Stimulated activated CD4-positive, alpha-beta T cell treated with anti-CD3 and anti-CD28 coated beads, Interleukin-12 subunit alpha, Interleukin-12 subunit beta, amount 100 ng/mL, for 48 hours (primary cell): ENCODE results near the gene MAD2L1.

ENCODE experiments used
- DNase-seq, 3 donors: peaks; one replicate each; pipeline ENCODE4 v3.0.0-alpha.2; 2020; ENCODE audit warnings: low read depth in 2 of 3, low spot score in 1 of 3

The MAD2L1 gene

DNA sequence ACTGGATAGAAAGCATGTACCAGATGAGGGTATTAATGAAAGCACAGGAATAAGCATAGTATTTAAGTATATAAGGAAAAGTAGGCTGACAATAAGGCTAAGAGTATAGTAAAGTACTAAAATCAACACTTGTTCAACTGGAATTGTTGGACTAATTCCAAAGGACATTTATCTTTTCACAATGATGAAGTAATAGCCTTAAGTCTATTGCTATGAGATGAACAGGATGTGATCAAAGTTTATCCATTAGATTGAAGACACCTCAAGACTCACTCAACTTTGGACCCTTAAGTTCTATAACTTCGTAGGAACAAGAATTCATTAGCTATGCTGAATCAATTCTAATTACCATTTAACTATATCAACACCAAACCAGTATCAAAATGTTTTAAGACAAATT lies 7.6 kb downstream of the MAD2L1 start:
- no peak for DNase-seq

DNA sequence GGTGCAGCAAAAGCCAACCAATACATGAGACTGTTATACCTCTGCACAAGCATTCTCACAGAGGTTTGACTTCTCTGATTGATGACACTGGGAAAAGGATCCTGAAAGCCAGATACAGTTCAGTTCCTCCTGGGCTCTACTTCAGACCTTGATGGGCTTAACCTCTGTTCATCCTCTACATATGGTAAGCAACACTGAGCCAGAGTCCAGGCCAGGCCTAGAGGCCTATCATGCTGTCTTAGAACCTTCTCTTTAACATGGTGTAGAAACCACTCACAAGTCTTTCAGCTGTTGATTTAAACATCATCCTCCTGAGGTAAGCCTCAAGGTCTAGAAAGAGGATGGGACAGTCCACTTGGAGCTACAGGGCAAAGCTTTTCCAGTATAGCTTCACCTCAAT lies 9.2 kb downstream of the MAD2L1 start:
- DNase-seq = no peak

DNA sequence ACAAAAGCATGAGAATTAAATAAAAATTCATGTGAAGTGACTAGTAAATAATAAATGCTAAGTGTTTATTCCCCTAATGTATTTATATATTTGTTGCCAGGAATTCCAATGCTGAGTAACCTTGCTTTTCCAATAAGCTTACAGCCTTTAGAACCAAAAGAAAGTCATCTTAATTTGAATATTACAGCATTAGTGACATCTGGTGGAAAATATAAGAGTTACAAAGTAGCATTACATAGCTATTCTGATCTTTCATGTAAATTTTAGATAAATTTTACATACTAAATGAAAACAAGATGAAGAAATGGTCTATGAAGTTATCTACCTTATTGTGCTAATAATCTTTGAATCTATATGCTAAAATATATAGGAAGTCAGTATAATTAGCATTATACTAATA lies 10.4 kb downstream of the MAD2L1 start:
- DNase-seq = no peak

DNA sequence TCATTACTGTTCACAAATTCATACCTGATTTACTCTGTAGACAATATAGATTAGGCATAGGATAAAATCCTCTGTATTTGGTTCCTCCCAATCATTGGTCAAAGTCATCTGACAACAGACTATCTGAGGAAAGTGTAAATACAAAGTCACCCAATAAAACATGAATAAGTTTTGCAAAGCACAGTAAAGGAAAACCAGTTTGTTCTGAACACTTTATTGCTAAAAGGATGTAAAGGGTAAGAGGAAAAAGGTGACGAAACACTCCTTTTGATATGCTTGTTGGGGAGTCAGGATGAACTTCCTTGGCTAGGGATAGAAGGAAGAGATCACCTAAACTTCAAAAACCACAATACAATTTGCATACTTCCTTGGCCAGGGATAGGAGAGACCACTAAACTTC lies 10.9 kb downstream of the MAD2L1 start:
- no peak for DNase-seq

DNA sequence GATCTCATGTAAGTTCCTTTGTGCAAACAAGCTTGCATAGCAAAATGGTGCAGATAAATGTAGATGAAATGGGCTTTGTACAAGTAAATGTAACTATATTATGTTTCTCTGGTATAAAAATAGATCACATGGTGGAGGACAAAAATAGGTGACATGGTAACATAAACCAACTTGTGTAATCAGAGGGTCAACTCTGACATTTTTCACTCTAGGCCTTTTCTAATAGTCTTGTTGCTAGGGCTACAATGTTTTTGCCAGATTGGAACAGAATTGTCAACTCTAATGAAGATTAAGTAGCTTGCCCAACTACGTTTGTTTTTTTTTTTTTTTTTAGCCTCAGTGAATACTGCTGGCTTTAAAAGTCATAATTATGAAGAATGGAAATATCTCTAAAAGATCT lies 11.5 kb downstream of the MAD2L1 start:
- DNase-seq = no peak

DNA sequence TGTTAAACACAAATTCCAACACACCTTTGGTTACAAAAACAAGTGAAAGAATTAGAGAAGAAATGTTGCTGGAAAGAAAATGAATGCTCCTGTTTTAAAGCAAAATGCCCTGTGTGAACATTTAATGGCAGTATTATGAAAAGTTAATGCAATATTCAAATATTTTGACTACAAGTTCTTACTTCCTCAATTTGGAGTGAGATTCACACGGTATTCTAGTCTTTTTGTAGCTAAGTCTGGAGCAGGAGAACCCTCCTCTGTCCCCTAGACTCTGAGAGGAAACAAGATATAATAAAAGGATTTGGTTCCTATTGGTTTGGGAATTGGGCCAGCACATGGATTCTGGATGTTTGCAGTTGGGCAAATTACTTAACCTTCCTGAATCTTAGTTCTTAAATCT lies 12.7 kb downstream of the MAD2L1 start:
- no peak for DNase-seq

DNA sequence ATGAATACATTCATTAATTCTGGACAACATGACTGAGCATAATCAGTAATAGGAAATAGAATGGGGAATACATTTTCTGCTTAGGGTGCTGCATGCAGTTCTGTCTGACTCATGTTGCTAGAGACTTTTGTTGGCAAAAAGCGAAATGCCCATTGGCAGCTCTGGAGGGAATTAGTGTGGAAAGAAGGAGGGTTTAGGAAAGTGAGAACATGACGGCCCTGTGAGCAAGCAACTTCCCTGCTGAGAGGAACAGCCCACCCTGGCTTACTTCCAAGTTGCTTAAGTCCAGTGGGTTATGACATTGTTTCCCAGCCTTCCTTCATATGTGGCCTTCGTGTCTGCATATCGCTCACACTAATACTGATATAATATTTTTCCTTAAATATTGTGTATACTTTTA lies 13.8 kb downstream of the MAD2L1 start:
- no peak for DNase-seq

DNA sequence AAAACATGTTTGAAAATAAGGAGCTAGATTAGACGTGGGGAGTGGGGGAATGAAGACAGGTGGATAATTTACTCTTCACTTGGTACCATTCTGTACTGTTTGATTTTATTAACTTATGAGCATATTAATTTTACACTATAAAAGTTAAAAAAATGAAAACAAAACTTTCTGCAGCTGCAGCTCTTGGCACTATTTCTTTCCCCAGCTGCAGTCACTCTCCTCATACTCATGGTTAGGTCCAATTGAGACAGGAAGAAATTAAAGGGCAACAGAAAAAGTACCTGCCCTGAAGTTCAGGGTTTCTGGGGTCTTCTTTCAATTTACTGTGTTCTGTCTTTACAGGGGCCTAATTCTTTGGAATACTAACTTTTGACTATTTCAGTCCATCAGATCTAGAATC lies 15.4 kb downstream of the MAD2L1 start:
- DNase-seq = no peak

DNA sequence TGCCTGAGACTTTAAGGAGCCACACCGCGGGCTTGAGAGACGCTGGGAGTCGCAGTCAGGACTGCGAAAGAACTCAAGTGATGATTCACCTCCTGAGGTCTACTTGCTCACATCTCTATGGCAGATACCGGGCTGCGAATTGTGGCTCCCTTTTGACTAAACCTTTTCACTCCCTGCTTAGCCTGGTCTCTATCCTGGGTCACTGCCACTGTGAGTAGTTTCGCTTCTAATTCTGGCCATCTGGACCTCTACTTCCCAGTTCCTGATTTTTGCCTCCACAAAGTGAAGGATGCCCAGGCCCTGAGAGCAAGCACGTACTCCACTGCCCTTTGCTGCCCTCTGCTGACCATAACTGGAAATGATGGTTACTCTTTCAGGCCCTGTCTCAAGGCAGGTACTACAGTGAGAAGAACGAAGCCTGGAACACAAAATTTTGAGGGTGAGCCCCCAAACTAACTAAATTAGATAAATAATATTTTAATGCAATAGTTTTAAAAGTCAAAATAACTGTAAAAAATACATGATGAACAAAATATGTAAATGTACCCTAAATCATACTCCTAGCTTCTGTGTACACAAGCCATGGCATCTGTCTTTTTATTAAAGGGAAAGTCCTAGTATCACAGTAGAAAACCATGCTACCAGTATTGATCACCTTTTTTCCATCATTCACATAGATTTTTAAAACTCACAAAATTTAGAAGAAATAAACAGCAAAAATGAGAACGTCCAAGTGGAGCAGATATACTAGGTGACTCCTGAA lies 16.7 kb downstream of the MAD2L1 start:
- DNase-seq = peak; percentile 28 to 84 (median 55)

DNA sequence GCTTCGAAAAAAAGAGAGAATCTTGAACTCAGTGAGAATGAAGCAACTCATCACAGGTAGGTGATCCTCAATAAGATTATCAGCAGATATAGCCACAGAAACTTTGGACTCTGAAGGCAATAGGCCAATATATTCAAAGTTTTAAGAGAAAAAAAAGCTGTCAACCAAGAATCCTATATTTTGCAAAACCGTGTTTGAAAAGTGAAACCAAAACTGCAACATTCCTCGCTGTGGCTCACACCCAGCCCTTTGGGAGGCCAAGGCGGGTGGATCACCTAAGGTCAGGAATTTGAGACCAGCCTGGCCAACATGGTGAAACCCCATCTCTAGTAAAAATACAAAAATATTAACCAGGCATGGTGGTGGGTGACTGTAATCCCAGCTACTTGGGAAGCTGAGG lies 22.8 kb downstream of the MAD2L1 start:
- DNase-seq = no peak

DNA sequence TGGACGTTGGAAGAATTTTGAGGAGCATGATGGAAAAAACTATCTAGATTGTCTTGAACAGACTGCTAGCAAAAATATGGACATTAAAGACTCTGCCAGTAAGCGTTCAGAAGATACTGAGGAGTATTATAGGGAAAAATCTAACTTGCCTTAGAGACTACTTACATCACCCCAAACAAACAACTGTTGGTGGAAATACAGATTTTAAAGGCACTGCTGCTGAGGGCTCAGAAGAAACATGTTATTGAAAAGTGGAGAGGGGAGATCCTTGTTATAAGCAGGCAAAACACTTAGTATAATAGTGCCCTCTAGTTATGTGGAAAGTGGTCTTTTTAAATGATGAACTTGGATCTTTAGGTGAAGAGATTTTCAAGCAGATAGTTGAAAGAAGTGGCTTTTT lies 29.2 kb downstream of the MAD2L1 start:
- DNase-seq = no peak

DNA sequence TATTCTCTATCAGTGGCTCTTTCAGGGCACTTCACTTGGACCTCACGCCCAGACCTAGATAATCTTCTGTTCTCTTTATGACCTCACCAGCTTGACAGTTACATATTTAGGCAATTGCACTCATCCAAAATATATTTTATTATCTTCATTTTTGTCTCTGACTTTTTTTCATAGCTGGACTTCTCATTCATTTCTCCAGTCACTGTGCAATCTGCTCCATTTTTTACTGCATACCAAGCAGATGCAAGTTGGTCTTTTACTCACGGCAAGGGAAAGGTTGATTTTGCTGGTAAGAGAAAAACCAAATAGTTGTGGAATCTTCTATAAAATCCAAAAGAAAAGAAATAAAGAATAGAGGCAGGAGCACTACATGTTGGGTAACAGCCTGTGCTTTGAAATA lies 31.7 kb downstream of the MAD2L1 start:
- DNase-seq = no peak

DNA sequence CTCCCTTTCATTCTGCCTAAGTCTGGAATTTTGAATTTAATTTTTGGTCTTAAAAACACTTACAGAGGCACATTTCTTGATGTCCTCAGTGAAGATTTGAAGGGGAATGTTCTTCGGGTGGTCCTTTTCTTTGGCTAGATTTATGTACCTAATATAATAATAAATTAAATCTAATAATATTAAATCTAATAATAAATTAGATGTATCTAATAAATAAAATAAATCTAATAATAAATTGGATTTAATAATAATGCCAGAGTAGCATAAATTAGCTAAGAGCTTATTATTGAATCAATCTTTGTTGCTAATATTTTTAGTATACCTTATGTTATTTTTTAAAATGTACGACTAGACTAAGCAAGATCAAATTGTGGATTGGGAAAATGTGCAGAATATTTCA lies 39.8 kb downstream of the MAD2L1 start:
- no peak for DNase-seq

DNA sequence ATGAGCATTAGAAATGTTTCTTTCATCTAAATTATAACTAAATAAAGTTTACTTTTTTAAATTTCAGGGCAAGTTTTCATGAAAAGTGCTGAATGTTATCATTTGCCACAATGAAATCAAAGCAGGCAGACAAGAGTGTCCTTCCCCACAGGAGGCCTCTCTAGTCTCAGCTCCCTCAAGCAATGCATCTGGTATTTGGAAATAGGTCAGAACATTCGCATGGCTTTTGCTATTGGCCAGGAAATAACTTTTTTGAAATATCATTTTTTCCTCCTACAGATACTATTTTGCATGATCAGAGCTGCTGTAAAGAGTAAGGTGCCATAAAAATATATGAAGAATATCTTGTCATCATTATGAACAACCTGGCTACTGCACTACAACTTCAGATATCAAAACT lies 41.1 kb downstream of the MAD2L1 start:
- DNase-seq = no peak

DNA sequence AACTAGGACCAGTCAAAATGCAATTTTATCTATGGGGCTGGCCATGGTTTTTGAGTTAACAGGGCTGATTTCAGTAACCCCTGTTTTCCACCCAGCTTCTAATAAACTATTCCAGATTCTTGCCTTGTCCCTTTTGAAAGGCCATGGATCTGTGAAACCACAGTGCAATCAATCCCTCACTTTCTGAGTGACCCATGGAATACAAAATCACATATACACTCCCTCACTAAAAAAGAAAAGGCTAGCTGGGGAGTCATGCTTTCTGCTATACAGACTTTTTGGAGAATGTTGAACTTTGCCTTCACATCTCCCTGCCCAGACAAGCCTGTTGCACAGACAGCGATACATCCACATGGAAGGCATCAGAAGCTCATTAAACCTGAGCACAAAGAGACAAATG lies 47.9 kb downstream of the MAD2L1 start:
- DNase-seq = no peak

DNA sequence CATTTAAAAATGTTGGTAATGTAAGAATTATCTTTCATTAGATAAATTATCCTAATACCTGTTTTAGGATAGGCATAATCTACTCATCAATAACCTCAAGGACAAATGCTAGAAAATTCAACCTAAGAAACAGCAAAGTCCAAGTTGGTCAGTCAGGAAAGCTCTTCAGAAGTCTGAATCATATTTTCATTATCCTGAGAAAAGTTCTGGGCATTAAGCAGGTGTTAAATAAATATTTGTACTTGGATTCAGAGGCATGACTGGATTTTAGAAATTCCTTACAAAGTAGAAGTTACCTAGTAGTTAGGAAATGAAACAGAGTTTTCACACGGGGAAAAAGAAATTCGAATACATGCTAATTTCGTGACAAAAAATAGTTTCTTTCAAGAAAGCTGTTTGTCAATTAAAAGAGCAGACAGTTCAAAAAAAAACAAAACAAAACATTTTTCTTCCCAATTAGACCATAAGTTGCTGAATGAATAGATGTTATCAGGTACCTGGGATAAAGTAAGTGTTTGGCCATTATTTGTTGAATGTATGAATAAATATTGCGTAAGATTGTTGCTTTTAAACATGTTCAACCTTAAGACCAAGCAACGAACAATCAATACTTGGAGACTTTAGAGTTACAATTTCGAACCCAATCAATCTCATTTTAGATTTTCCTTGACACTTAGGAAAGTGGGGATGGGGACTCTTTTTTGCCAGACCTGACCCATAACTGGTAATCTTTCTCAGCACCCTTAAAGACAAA lies 48.5 kb downstream of the MAD2L1 start:
- DNase-seq = no peak

DNA sequence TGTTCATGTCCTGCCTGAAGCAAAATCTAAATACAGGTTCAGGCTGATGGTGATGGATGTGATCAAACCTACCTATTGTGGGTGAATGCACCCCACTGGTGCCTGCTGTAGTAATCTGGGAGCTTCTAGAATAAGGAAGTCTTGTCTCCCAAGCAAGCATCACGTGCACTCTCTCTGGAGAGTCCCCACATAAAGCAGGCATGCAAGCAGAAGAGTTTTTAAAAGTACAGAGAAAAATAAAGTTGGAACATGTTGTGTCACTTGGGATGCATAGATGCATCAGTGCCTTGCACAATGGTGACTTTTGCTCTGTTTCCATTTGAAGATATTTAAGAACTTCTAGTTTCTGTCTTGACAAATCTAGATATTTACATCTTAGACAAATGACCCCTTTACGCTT lies 54.9 kb downstream of the MAD2L1 start:
- DNase-seq = no peak

DNA sequence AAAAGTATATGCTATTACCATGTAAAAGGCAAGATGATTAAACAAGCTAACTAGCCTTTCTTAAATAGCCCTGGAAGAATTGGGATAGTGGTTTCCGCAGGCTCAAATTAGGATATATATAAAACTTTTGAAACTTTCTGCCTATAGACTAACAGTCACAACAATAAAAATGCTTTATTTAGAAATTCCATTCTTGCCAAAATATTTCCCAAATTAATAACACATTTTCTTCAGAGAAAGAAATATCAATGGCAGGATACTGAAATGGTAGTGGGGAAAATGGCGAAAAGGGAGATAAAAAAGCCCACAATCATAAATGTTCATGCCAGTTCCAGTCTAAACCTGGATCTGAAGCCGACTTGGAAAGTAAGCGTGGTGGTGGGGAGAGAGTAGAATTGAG lies 56.0 kb downstream of the MAD2L1 start:
- DNase-seq = no peak

DNA sequence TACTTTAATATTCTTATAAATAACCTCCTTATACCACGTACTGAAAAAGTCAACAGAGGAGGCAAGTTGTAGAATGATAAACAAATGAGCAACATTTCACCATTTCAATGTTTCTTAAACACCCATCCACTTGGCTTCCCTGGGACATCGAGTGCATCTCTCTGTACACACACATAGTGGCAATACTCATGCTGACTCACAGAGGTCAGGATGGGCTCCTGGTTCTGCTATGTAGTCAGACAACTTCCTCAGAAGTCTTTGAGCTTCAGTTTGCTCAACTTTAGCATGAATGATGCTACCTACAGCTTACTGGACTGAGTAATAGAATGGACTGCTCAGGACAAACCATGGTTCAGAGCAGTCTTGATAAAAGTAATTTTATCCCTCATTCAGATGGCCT lies 56.9 kb downstream of the MAD2L1 start:
- no peak for DNase-seq

DNA sequence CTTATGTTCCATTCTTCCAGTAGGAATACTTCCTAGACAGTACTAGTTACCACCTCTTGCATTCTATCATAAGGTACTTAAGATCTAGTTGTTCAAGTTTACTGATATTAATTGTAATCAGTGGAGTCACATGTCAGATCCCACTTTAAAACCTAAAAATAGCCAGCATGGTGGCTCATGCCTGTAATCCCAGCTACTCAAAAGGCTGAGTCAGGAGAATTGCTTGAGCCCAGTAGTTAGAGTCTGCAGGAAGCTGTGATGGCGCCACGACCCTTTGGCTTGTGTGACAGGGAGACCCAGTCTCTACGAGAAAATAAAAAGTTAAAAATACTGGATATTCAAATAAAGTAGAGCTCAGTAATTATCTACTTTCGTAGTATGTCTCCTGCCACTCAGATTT lies 57.7 kb downstream of the MAD2L1 start:
- no peak for DNase-seq

DNA sequence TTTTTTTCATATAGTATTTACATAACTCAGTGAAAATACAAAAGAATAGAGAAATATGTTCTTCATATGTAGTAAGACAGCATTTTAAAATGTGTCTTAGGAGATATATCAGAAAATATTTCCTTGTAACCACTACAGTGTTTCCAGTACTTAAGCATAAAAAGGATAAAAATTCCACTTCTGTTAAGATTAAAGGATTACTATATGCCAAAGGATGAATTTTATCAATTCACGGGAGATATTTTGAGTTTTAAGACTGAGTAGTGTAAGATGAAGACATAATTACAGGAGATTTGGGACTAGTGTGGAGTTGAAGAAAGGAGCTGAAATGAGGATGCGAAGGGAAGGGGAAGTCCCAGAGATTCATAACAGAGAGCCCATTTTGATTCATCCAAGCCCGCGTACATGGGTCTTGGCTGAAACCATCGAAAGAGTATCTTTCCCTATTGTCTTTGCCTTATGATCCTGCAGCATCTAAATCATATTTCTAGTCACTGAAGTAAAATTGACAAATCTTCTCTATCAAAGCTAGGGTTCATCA lies 58.7 kb downstream of the MAD2L1 start:
- DNase-seq = no peak

DNA sequence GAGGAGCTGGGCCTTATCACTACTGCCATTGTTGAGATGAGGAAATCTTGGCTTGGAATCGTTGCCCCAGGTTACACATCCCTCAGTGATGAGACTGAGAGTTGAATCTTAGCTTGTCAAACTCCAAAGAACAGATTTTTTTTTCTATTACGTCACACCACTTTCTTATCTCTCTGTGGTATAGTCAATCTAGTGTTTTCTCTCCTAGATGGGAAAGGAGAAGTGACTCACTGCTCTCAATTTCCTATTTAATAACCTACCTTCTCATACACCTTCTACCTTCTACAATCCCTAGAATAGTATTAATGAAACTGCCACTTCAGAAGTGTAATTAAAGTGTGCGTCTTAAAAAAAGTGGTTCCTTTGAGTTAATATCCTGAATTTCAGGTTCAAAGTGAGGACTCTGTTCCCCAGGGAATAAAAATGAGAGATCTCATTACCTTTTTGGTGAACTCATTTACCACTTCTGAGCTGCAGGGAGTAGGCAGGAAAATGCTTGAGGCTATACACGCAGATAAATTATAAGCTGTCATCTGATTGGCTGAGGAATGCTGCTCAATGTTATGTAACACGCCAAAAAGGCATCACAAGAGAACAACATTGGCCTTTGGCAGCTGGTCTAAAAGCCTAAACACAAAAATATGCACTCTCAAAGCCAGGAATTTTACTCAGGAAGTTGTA lies 59.3 kb downstream of the MAD2L1 start:
- no peak for DNase-seq
